ENCODE measurements around the gene ZMPSTE24.
"Not testable (repeated sequence)": the region's sequence is repeated elsewhere in the genome, so short reads cannot be mapped to it uniquely, and the experiment has no call there.

Gene ZMPSTE24

GRCh38 chr1:40257688-40258444 lies at the start of gene ZMPSTE24:
ZMPSTE24 (plus strand) TSS chr1:40258236; CDS start chr1:40258272, 36 bp downstream.
- DNase-seq: peak; percentile 97 to 98

- no peak for DNase-seq
Measured at GRCh38 chr1:40210511-40211204, 47.4 kb upstream of the ZMPSTE24 start.

- DNase-seq: no peak
Measured at GRCh38 chr1:40218333-40218732, 39.7 kb upstream of the ZMPSTE24 start.

- DNase-seq: not testable (repeated sequence)
Measured at GRCh38 chr1:40221471-40221905, 36.5 kb upstream of the ZMPSTE24 start.

GRCh38 chr1:40221977-40222772 lies 35.9 kb upstream of the ZMPSTE24 start:
- no peak for DNase-seq

GRCh38 chr1:40224040-40224439 lies 34.0 kb upstream of the ZMPSTE24 start:
- no peak for DNase-seq

- DNase-seq: no peak
Measured at GRCh38 chr1:40226192-40226591, 31.8 kb upstream of the ZMPSTE24 start.

GRCh38 chr1:40232444-40232843 lies 25.6 kb upstream of the ZMPSTE24 start:
- no peak for DNase-seq

- DNase-seq: no peak
Measured at GRCh38 chr1:40239626-40240025, 18.4 kb upstream of the ZMPSTE24 start.

- no peak for DNase-seq
Measured at GRCh38 chr1:40240390-40240789, 17.6 kb upstream of the ZMPSTE24 start.

- no peak for DNase-seq
Measured at GRCh38 chr1:40241362-40241761, 16.7 kb upstream of the ZMPSTE24 start.

GRCh38 chr1:40243351-40243750 lies 14.7 kb upstream of the ZMPSTE24 start:
- DNase-seq: no peak

GRCh38 chr1:40244138-40244744 lies 13.8 kb upstream of the ZMPSTE24 start:
- DNase-seq: no peak

GRCh38 chr1:40245686-40246085 lies 12.3 kb upstream of the ZMPSTE24 start:
- no peak for DNase-seq

GRCh38 chr1:40247655-40248054 lies 10.4 kb upstream of the ZMPSTE24 start, which contains the start of gene TMCO2:
TMCO2 (plus strand) TSS chr1:40247937; CDS start chr1:40247994, 57 bp downstream.
- DNase-seq: no peak

- no peak for DNase-seq
Measured at GRCh38 chr1:40248412-40248811, 9.6 kb upstream of the ZMPSTE24 start.

- peak in 1 of 2 experiments; percentile 6 for DNase-seq
Measured at GRCh38 chr1:40251456-40251855, 6.6 kb upstream of the ZMPSTE24 start.

GRCh38 chr1:40252601-40253000 lies 5.4 kb upstream of the ZMPSTE24 start:
- DNase-seq: no peak

GRCh38 chr1:40255231-40255630 lies 2.8 kb upstream of the ZMPSTE24 start:
- no peak for DNase-seq

- DNase-seq: no peak
Measured at GRCh38 chr1:40256401-40257084, 1.5 kb upstream of the ZMPSTE24 start.

- peak in 1 of 2 experiments; percentile 61 for DNase-seq
Measured at GRCh38 chr1:40257313-40257687, 736 bp upstream of the ZMPSTE24 start.

GRCh38 chr1:40258445-40258769 lies 371 bp downstream of the ZMPSTE24 start:
- no peak for DNase-seq
